SK-N-SH (cell line): ENCODE data around the gene CRLF2.

Experiments used
- EZH2phosphoT487 ChIP-seq: fragments of 200-600 bp; sonication (generic); IDR thresholded peaks from 2 replicates; pipeline ENCODE4 v1.6.1; 2017; ENCODE audit warnings: low read depth, mixed run types, mild to moderate bottlenecking, antibody characterized with exemption, moderate library complexity, borderline replicate concordance
- FOXM1 ChIP-seq: IDR thresholded peaks from 2 replicates; pipeline ENCODE4 v1.4.0; 2012; ENCODE audit warnings: low read depth, mild to moderate bottlenecking
- GATA2 ChIP-seq: sonication (generic); formaldehyde crosslinking; IDR thresholded peaks from 2 replicates; pipeline ENCODE4 v1.5.0; 2020; ENCODE audit warnings: mild to moderate bottlenecking, missing genetic modification reagents
- MXI1 ChIP-seq: IDR thresholded peaks from 2 replicates; pipeline ENCODE4 v1.6.1; 2012; ENCODE audit warnings: mild to moderate bottlenecking, low read depth, low read length, improper control_type of control experiment
- NRF1 ChIP-seq: IDR thresholded peaks from 2 replicates; pipeline ENCODE4 v1.6.1; 2012; ENCODE audit warnings: low read depth, mild to moderate bottlenecking, low read length
- RFX5 ChIP-seq: IDR thresholded peaks from 2 replicates; pipeline ENCODE4 v1.6.1; 2012; ENCODE audit warnings: mild to moderate bottlenecking, improper control_type of control experiment, low read length
- RXRA ChIP-seq: IDR thresholded peaks from 2 replicates; pipeline ENCODE4 v1.4.0; 2012; ENCODE audit warnings: low read depth, mild to moderate bottlenecking, borderline replicate concordance
- SMC3 ChIP-seq: IDR thresholded peaks from 2 replicates; pipeline ENCODE4 v1.6.1; 2012; ENCODE audit warnings: low read depth, low read length, improper control_type of control experiment
- TAF1 ChIP-seq: IDR thresholded peaks from 2 replicates; pipeline ENCODE4 v1.6.1; 2012; ENCODE audit warnings: low read depth, mild to moderate bottlenecking, low read length, moderate library complexity, borderline replicate concordance
- TCF12 ChIP-seq: IDR thresholded peaks from 2 replicates; pipeline ENCODE4 v1.4.0; 2012
- YY1 ChIP-seq: IDR thresholded peaks from 2 replicates; pipeline ENCODE4 v1.4.0; 2012; ENCODE audit warnings: low read depth, mild to moderate bottlenecking
- TF ChIP-seq, protein P1 (sequence below): fragments of 200-600 bp; sonication (generic); IDR thresholded peaks from 2 replicates; pipeline ENCODE4 v1.6.1; 2017; ENCODE audit warnings: antibody characterized with exemption, mild to moderate bottlenecking, moderate library complexity
- TF ChIP-seq, protein P2 (sequence below): IDR thresholded peaks from 2 replicates; pipeline ENCODE4 v1.6.1; 2012; ENCODE audit warnings: mild to moderate bottlenecking, low read depth, low read length, moderate library complexity

DNA sequence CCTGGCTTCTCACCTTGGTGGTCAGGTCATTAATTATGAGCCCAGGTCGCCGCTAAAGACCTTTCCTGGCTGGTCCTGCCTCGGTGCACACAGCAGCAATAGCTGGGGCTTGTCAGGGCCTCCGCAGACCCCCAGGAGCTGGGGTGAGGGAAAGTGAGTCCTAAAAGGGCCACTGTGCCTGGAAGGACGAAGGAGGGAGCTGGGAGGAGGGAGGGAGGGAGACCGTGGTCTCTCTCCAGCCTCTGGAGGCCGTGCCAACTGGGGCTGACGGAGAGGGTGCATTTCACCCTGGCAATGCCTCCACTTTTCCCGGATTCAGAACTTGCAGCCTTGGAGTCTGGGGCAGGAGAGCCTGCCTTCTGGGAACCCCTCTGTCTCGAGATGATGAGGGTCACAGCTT, 60.4 kb downstream of the CRLF2 start:
- TF ChIP-seq, protein P1, sequence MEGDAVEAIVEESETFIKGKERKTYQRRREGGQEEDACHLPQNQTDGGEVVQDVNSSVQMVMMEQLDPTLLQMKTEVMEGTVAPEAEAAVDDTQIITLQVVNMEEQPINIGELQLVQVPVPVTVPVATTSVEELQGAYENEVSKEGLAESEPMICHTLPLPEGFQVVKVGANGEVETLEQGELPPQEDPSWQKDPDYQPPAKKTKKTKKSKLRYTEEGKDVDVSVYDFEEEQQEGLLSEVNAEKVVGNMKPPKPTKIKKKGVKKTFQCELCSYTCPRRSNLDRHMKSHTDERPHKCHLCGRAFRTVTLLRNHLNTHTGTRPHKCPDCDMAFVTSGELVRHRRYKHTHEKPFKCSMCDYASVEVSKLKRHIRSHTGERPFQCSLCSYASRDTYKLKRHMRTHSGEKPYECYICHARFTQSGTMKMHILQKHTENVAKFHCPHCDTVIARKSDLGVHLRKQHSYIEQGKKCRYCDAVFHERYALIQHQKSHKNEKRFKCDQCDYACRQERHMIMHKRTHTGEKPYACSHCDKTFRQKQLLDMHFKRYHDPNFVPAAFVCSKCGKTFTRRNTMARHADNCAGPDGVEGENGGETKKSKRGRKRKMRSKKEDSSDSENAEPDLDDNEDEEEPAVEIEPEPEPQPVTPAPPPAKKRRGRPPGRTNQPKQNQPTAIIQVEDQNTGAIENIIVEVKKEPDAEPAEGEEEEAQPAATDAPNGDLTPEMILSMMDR: no peak
- TF ChIP-seq, protein P2, sequence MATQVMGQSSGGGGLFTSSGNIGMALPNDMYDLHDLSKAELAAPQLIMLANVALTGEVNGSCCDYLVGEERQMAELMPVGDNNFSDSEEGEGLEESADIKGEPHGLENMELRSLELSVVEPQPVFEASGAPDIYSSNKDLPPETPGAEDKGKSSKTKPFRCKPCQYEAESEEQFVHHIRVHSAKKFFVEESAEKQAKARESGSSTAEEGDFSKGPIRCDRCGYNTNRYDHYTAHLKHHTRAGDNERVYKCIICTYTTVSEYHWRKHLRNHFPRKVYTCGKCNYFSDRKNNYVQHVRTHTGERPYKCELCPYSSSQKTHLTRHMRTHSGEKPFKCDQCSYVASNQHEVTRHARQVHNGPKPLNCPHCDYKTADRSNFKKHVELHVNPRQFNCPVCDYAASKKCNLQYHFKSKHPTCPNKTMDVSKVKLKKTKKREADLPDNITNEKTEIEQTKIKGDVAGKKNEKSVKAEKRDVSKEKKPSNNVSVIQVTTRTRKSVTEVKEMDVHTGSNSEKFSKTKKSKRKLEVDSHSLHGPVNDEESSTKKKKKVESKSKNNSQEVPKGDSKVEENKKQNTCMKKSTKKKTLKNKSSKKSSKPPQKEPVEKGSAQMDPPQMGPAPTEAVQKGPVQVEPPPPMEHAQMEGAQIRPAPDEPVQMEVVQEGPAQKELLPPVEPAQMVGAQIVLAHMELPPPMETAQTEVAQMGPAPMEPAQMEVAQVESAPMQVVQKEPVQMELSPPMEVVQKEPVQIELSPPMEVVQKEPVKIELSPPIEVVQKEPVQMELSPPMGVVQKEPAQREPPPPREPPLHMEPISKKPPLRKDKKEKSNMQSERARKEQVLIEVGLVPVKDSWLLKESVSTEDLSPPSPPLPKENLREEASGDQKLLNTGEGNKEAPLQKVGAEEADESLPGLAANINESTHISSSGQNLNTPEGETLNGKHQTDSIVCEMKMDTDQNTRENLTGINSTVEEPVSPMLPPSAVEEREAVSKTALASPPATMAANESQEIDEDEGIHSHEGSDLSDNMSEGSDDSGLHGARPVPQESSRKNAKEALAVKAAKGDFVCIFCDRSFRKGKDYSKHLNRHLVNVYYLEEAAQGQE: no peak
- TF ChIP-seq RXRA (no peak), GATA2 (CRISPR knock-in tag) (no peak), EZH2phosphoT487 (no peak), MXI1 (no peak), NRF1 (no peak), FOXM1 (no peak), YY1 (no peak), TCF12 (no peak), SMC3 (no peak), TAF1 (no peak), RFX5 (no peak)
